ENCODE results near the gene CYP24A1.

CYP24A1 gene

DNA sequence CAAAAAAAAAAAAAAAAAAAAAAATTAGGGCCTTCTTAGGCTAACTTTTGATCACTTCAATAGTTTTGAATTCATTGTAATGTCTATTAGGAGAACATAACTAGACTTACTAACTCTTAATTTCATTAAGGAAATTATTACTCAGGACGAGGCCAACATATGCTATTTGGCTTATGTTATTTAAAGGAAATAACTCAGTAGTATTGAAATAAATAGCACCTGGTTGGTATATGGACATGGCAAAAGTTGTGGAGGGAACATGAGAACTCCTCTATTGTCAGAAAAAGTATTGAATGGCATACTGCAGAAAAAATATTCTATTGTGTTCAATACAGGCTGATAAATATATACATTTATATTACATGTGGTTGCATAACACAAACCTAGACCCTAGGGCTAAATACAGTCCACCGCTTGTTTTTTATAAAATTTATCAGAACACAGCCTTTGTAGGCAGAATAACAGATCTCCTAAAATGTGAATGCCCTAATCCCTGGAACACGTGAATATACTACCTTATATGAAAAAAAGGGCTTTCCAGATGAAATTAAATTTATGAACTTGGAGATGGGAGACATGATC, 18.0 kb downstream of the CYP24A1 start:
- ATAC-seq, result no peak

DNA sequence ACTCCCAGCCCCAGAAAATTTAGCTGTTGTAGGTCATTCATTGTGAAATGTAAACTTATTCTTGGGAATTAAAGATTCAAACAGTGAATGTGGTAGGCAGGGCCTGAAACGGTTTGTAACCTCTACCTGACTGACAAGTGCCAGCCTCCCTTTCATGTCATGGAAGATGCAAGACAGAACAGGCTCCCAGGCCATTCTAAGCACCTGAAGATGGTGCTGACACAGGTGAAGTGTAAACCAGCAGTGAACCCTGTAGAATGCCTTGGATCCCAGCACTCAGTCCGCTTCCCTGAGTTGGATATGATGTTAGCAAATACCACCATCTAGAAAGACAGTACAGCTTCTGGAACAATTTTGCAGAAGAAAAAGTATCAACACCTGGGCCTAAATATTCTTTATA, 19.3 kb downstream of the CYP24A1 start:
- no peak for ATAC-seq

DNA sequence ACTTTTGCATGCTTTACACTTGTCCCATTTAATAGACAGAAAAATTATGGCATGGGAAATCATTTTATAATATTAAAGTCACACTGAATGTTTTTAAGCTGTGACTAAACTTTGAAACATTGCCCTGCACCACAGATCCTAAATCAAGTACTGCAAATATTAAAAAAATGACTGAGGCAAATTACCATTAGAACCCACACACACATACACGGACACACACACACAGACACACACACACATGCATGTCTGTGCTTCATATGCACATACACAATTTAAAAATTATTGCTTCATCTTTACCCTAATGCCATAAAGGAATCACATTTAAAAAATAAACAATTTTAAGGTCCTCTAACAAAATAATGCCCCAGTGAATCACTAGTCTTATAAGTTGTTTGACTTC, 19.9 kb downstream of the CYP24A1 start:
- no peak for ATAC-seq

DNA sequence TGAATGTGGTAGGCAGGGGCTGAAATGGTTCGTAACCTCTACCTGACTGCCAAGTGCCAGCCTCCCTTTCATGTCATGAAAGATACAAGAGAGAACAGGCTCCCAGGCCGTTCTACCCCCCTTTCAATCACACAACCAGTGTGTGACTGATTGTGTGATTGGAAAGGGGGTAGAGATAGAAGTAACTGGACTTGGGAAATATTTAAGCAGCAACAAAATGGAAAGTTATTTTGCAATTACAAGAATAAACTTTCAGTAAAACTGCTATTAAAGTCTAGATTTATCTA, 20.8 kb downstream of the CYP24A1 start:
- ATAC-seq, result no peak

DNA sequence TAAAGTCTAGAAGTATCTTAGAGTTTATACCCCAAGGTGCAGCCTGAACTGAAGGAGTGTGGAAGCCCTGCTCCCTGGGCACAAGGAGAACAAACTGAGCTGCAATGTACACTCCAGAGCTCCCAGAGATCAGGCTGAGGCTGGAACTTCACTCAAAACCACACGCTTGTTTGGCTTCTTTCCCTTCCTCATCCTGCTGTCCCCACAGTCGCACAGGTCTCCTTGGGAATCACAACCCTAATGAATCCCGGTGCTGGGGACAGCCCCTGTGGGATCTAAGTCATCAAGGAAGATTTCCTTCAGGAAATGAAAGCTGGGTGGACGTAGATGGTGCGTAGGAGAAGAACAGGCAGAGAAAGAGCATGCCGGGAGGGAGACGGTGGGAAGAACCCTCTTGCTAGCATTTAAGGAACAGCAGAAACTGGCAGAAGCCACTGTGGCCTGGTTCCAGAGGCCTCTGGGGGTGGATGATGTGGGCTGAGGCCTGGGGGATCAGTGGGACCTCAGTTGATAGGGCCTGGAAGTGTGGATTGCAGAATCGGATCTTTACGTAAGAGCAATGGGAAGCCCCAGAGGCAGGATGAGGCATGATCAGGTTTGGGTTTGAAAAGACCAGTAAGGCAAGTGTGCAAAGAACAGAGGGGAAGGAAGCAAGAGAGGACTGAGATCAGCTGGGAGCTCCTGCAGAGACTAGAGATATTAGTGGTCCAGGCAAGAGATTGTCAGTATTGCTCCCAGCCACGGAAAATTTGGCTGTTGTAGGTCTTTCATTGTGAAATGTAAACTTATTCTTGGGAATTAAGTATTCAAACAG, 21.4 kb downstream of the CYP24A1 start:
- ATAC-seq, result no peak

DNA sequence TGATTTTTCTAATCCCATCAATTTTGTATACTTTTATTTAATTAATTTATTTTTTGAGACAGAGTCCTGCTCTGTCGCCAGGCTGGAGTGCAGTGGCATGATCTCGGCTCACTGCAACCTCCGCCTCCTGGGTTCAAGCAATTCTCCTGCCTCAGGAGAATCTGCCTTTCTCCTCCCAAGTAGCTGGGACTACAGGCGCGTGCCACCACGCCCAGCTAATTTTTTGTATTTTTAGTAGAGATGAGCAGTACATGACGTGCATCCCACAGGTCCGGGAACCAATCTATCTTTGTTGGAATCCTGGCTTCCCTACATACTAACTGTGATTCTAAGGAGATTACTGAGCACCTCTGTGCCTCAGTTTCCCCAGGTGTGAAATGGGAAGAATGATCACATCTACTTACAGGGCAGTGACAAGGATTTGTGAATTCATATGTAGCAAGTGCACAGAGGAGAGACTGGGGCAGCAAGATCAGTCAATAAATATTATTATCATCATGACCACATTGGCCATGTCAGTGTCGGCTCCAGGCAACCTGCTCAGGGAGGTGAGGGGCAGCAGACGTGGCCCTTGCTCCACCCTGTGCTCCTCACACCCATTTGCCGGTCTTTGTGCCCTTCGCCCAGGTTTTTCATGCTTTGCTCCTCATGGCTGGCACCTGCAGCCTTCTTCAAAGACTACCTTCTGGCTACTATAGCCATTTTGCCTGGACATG, 22.1 kb downstream of the CYP24A1 start:
- ATAC-seq, result no peak

DNA sequence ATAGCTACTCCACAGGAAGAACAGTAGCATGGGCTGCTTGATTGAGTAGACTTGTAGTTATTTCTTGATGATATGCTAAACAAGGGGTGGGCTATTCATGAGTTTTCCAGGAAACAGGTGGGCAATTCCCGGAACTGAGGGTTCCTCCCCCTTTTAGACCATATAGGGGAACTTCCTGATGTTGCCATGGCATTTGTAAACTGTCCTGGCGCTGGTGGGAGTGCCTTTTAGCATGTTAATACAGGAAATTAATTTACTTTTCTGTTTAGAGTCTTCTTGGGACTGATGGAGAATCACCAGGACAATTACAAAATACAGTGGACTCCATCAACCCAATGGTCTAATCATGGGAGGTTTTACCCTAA, 22.7 kb downstream of the CYP24A1 start:
- no peak for ATAC-seq

DNA sequence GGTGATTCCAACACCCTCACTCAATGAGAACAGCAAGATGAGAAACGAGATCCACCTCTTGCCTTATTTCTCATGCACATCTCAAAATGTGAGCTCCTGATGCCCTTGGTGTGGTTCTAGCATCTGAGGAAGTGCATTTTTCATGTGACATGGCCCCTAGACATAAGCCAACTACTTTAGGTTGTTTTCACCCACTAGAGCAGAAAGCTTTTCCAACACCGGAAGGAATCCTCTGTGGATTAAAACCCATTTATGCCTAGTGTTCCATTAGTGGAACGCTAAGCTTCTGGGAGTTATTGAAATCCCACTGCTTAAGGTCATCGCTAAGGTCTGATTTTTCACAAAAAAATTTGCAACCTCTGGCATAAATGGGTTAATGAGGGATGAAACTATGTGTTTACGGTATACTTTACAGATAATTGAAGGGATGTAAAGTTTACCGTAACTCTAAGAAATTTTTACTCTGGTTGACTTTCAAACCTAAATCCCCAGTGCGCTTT, 24.0 kb downstream of the CYP24A1 start:
- no peak for ATAC-seq

DNA sequence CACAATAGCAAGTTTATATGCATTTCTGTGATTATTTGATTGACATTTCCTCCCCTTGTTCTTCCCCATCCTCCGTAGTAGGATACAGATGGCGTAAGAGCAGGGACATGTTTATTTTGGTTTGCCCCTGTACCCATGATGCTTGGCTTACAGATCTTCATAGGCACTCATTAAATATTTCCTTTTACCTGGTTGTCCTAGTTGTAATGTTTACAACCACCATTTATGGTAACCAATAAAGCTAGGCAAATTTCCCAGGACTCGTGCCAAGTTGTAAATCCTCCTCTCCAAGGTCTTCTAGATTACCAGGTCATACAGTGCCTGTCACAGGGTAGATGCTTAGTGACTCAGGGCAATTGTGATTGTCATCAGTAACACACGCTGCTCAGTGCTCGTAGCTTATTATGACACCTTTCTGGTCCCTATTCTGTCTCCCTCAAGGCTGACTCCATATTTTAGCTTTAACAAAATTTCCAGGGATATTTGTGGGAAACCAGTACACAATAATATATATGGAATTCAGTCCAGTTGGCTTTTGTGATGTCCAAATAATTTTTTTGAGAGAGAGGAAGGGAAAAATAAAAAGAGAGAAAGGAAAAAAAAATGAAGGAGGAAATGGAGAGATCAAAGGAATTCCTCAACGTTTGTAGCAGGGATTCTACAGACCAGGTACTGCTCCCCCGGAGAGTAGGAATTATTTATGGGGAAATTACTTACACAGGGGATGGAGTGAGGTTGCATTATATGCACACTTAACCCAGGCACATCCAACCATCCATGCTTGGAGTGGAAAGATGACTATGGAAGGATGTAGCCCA, 24.6 kb downstream of the CYP24A1 start:
- no peak for ATAC-seq

DNA sequence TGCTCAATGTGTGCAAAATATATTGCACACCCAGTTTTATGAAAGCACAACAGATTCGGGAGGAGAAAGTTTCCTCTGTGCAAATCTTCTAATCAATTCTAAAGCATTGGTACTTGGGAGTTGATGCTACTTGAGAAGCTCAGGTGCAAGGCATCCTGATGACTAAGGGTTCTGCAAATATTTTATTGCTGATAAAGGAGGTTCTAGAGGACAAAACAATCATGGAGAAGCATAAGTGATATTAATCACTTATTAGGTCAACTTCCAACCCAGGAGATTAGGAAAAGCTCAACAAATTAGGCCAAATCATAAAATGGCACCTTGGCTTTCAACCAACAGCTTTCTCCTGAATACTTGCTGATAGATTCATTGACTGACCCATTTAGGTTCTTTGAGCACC, 27.1 kb downstream of the CYP24A1 start:
- ATAC-seq, result no peak

DNA sequence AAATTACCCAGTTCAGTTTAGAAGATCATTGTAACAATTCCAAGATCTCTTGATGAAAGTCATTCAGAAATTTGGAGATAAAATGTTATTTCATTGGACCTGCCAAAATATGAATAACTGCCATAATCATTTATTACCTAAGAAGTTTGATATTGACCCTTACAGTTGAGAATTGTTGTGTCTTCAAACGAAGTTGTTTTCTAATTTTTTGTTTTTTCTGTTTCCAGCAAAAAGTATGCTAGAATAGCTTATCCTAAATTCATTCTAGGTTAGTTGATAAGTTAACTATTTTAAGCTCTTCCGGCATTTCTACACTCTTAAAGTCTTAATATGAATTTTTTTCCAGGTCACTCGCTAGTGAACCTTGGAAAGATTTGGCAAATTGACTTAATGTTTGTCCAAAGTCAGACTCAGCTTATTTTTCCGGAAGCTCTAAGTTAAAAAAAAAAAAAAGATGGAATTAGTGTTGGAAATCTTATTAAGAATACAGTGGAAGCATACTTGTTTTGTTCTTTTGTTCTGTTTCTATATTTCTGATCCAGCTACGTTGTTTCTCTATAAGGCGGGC, 28.9 kb downstream of the CYP24A1 start:
- ATAC-seq, result no peak

DNA sequence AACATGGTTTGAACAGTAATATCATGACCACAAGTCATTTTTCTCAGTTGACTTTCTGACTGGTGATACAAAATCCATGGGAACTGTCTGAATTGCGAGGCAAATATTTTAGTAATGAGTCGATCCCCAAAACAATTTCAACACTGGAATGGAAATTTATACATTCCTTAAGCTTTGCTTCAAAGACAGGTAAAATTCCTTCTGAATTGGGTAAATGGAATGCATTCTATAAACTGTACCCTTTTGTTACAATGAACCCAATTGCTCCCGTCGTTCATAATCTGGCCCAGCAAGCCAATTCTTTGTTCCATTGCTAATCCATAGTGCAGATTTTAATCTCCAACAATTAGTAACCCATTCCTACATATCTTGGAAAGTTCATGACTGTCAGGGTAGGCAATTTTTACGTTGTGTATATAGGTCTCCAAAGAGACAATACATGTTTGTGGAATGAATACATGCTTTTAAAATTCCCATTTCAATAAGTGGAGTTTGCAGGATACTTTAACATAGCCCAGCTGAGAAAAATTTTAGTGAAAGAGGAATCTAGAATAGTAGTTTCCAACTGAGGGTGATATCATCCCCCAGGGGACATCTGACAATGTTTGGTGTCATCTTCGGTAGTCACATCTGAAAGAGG, 32.7 kb downstream of the CYP24A1 start:
- ATAC-seq, result no peak

DNA sequence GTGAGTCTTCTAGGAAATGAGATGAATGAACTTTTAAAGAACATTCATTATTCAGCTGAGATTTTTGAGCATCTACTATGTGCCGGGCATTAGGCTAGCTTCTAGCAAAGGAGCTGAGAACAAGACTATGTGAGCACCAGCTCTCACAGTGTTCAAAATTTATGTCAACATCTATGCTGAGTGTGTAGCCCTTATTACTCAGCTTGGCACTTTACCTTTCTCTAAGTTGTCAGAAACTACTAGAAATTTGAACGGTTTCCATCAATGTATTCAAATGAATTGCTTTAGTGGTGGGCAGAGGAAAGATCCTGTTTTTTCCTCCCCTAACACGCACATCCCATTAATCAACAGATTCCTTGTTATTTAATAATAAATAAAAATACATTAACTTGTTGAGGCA, 33.3 kb downstream of the CYP24A1 start:
- no peak for ATAC-seq

DNA sequence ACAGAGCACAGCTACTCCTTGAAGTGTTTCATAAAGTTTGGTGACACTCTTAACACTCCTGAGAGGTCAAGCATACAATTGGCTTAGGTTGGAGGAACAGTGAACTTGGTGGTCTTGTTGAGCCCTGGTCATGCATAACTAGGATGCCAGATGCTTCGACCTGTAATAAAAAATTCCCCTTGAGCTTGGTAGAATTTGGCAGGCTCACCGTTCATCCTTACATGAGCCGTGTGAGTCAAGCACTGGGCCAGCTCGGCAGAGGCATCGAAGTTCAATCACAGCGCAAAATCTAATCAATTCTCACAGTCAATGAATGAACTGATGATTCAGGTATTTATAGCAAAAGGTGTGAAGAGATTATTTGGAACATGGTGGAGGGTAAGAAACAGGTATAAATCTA, 33.7 kb downstream of the CYP24A1 start:
- no peak for ATAC-seq

DNA sequence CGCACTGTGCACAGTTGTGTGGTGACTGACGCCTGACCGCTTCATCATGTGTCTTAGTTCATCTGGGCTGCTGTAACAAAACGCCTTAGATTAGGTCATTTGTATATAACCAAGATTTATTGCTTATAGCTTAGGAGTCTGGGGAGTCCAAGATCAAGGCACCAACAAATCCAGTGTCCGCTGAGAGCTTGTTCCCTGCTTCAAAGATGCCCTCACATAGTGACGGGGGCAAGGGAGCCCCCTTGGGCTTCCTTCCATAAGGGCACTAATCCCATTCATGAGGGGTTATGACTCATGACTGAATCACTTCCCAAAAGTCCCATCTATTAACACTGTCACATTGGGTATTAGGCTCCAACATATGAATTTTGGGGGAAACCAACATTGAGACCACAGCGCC, 34.6 kb downstream of the CYP24A1 start:
- no peak for ATAC-seq

DNA sequence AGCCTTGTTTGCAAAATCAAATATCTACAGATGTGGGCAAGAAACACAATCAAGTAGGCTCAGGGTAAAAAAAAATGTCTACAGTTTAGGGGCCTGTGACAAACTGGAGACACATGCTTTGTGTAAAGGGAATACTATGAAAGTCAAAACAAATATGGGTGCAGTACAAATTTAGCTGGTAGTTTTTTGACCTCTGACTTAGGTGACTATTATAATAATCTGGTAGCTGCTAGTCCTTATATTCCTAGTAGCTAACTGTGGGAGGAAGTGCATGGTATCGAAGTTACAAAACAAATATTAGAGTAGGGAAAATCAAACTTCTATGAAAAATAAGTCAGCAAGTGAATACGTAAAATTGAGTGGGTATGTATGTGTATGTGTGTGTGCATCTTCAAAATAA, 35.4 kb downstream of the CYP24A1 start:
- no peak for ATAC-seq

DNA sequence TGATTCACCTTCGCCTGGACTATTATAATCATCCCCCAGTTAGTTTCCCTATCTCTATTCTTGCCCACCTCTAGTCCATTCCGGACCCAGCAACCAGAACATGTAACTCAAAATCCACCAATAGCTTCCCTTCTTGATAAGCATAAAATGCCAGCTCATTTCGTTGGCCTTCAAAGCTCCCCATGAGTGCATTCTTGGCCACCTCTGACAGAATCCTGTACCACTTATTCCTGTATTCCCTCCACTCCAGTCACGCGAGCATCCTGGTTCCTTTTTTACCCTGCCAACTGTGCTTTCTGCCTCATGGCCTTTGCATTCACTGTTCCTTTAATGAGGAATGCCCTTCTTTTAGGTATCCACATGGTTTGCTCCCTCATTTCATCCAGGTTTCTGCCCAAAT, 36.7 kb downstream of the CYP24A1 start:
- ATAC-seq, result no peak

DNA sequence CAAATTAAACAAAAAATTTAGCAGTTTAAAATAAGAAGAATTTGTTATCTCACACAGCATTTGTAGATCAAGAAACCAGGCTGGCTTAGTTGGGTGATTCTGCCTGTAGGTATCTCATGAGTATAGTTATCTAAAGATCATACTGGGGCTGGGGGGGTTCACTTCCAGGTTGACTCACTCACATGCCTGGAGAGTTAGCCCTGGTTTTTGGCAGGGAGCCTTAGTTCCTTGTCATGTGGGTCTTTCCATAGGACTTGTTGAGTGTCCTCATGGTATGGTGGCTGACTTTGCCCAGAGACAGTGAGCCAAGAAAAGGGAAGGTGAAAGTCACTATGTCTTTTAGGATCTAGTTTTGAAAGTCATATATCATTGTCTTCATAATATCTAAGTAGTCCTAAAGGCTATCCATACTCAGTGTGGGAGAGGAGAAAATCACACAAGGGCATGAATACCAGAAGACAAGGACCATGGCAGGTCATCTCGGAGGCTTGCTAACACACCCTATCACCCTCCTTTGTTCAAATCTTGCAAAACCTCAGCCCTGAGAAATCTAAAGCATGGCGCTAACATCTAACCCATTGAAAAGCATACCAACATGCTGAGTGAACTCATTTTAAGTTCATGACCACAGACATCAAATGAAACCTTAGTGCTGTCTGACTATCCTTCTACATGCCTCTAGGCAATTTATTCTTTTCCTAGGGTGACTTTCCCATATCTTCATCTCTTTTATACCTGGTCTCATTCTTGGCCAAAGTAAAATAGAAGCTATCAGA, 39.2 kb downstream of the CYP24A1 start:
- no peak for ATAC-seq

DNA sequence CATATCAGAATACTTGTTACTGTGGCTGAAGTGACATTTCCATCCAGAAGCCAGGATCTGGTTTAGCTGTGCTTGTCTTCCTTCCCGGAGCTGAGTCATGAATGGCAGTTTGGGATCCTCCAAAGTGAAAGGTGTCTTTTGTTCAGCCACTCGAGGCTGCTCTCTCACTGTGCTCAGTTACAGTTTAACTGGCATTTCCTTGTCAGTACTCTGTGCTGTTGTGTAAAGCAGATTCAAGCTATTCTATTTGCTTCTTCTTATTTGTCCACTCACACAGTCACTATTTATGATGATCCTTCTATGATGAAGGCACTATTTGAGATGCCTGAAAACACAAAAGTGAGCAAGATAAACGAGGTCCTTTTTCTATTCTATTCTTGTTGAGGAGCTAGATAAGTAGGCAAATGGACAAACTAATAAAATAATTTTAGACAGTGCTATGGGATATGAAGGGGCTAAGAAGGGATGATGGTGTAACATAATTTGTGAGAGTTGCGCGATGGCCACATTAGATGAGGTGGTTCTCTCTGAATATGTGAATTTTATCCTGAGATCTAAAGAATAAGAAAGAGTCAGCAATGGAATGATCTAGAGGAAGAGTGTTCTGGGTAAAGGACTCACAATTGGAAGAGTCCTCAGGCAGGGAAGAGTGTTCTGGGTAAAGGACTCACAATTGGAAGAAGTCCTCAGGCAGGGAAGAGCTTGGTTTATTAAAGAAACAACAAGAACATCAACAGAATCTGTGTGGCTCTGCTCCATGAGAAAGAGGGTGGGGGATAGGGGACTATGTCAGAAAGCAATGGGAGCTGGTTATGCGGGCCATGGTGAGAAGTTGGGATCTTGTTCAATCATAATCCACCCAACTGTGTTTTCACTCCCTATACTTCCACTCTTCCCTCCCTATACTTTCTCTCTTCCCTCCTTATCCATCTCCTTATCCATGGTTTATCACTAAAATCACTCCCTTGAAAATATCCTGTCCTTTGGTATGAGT, 40.1 kb downstream of the CYP24A1 start:
- no peak for ATAC-seq

Measured in activated CD4-positive, CD25-positive, alpha-beta regulatory T cell treated with anti-CD3 and anti-CD28 coated beads, Interleukin-2, amount 50 U/mL, for 24 hours (primary cell).